Measurements from ENCODE around the gene CCSER2. TPM values are rescaled to one million over a fixed set of nuclear protein-coding genes. Genes with fewer than 3 reads are reported as not detected.
"Not testable (repeated sequence)": the region's sequence is repeated elsewhere in the genome, so short reads cannot be mapped to it uniquely, and the experiment has no call there.

CCSER2 gene
- total and polyA plus RNA-seq, 8 donors, result 7.0 to 87.9 (median 27.1) TPM

DNA sequence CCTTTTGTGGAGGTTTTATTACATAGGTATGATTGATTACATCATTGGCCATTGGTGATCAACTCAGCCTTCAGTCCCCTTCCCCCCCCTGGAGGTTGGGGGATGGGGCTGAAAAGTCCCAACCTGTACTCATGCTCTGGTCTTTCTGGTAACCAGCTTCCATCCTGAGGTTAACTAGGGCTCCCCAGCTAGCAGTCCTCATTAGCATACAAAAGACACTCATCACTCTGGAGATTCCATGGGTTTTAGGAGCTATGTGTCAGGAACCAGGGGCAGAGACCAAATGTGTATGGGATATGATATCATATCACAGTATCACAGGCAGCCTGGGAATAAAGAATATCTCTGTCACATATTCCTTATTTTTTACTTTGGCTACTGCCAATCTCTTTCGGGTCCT lies 13.6 kb downstream of the CCSER2 start:
- intact Hi-C loops (cut with DNase I; ENCODE audit: low total_unique reads), result no loop called here
- Histone ChIP-seq H3K4me3 (no peak overlapping the region), H3K36me3 (no peaks in the 10 kb centered on the region), H3K9me3 (no peaks in the 10 kb centered on the region), H3K27me3 (no peaks in the 10 kb centered on the region), H3K27ac (no peak overlapping the region), H3K4me1 (peaks cover 6 to 46% (median 26%) of the 10 kb centered on the region in 4 donors)
- no peak for TF ChIP-seq EP300 (IDR thresholded peaks at IDR 0.05)
- no peak for TF ChIP-seq POLR2A (IDR thresholded peaks at IDR 0.05)
- TF ChIP-seq POLR2AphosphoS5 (IDR thresholded peaks at IDR 0.05), result no peak
- TF ChIP-seq CTCF (IDR thresholded peaks at IDR 0.05), result no peak
- WGBS, 5 donors, result 20 to 59% (median 47%) methylated on average over 1 of the region's 1 CpG
- DNase-seq, result no peak

GRCh38 chr10:84342584-84342983 lies 14.2 kb downstream of the CCSER2 start:
- Histone ChIP-seq H3K36me3 (no peaks in the 10 kb centered on the region), H3K27me3 (no peaks in the 10 kb centered on the region), H3K27ac (no peak overlapping the region), H3K4me1 (peaks cover 3 to 40% (median 21%) of the 10 kb centered on the region in 4 donors), H3K4me3 (no peak overlapping the region), H3K9me3 (no peaks in the 10 kb centered on the region)
- TF ChIP-seq POLR2AphosphoS5 (IDR thresholded peaks at IDR 0.05) (no peak), EP300 (IDR thresholded peaks at IDR 0.05) (no peak)
- intact Hi-C loops (cut with DNase I; ENCODE audit: low total_unique reads), result no loop called here
- WGBS, 5 donors, result 89 to 96% (median 92%) methylated on average over 6 of the region's 6 CpGs
- DNase-seq, result no peak

GRCh38 chr10:84343831-84344230 lies 15.4 kb downstream of the CCSER2 start:
- Histone ChIP-seq H3K27me3 (no peaks in the 10 kb centered on the region), H3K4me1 (peaks cover 0 to 43% (median 16%) of the 10 kb centered on the region in 4 donors), H3K27ac (no peak overlapping the region), H3K4me3 (no peak overlapping the region), H3K36me3 (no peaks in the 10 kb centered on the region), H3K9me3 (no peaks in the 10 kb centered on the region)
- no peak for DNase-seq
- WGBS, 5 donors, result 88 to 96% (median 91%) methylated on average over 1 of the region's 1 CpG
- intact Hi-C loops (cut with DNase I; ENCODE audit: low total_unique reads), result no loop called here
- TF ChIP-seq EP300 (IDR thresholded peaks at IDR 0.05) (no peak), POLR2A (IDR thresholded peaks at IDR 0.05) (no peak), POLR2AphosphoS5 (IDR thresholded peaks at IDR 0.05) (no peak), CTCF (IDR thresholded peaks at IDR 0.05) (no peak)

DNA sequence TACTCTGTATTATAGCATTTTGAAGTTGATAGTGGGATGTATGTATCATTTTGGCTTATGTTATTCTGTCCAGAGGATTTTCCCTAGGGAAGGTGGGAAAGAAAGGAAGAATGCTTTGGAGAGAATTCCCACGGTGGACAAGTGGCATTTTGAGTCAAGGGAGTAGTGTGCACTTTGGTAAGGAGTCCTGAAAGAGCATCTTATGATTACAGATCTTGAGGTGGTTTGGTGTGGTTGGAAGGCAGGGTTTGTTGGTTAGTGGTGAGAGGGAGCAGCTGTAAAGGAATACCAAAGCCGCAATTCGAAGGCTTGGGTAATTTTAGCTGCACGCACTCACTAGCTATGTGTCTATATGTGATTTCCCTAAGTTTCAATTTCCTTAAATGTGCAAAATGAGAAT lies 16.1 kb downstream of the CCSER2 start:
- DNase-seq, result no peak
- Histone ChIP-seq H3K9me3 (no peaks in the 10 kb centered on the region), H3K27ac (no peak overlapping the region), H3K4me1 (peaks cover 0 to 50% (median 19%) of the 10 kb centered on the region in 4 donors), H3K4me3 (no peak overlapping the region), H3K36me3 (no peaks in the 10 kb centered on the region), H3K27me3 (no peaks in the 10 kb centered on the region)
- 67 to 83% (median 81%) methylated on average over 4 of the region's 4 CpGs for WGBS, 5 donors
- intact Hi-C loops (cut with DNase I; ENCODE audit: low total_unique reads), result no loop called here
- TF ChIP-seq EP300 (IDR thresholded peaks at IDR 0.05), result no peak
- no peak for TF ChIP-seq POLR2A (IDR thresholded peaks at IDR 0.05)
- TF ChIP-seq CTCF (IDR thresholded peaks at IDR 0.05), result no peak
- TF ChIP-seq POLR2AphosphoS5 (IDR thresholded peaks at IDR 0.05), result no peak

GRCh38 chr10:84347575-84348002 lies 19.2 kb downstream of the CCSER2 start:
- intact Hi-C loops (cut with DNase I; ENCODE audit: low total_unique reads); H3K27me3 ChIP-seq: not testable (repeated sequence)

More at GRCh38 chr10:84347575-84348002, 19.2 kb downstream of the CCSER2 start:
- not testable (repeated sequence) for H3K9me3 ChIP-seq, H3K36me3 ChIP-seq, H3K27ac ChIP-seq, DNase-seq, H3K4me3 ChIP-seq
- 95 to 98% (median 96%) methylated on average over 19 to 31 of the region's 31 CpGs; no CpG with 5 or more reads in 1 of the 5 donors for WGBS, 5 donors
- H3K4me1 ChIP-seq, result peaks cover 0 to 63% (median 26%) of the 10 kb centered on the region in 4 donors
